K562 (cell line): ENCODE results near the gene PHACTR3. TPM values are rescaled to one million over a fixed set of nuclear protein-coding genes. Genes with fewer than 3 reads are reported as not detected.

Experiments used
- ATAC-seq: fragments of 200-7000 bp; cut with Tn5 transposase; 3 replicates; pipeline ENCODE4 v1.9.1; 2020; ENCODE audit warnings: moderate library complexity
- BruUV-seq: library from RNA; stranded (reverse); fragments of 400-500 nt; replicated peaks from 2 replicates; lab custom pipeline; 2021; lab: Mats Ljungman, UMichigan
- CTCF ChIA-PET: fragments of 300-600 bp; formaldehyde crosslinking; extraction: SDS; loops from one replicate; lab custom pipeline; 2021; ENCODE audit warnings: low intra/inter-chr PET ratio; lab: Yijun Ruan, JAX
- POLR2A ChIA-PET: fragments of 300-600, 350-650 bp; sonication (Branson Sonifier 250); formaldehyde crosslinking; extraction: SDS; loops from one replicate; lab custom pipeline; 2021; ENCODE audit warnings: antibody characterized with exemption, inconsistent platforms; lab: Yijun Ruan, JAX
- DNase-seq, 4 experiments: peaks; one replicate each; pipeline versions ENCODE4 v3.0.0 to v3.0.0-alpha.2; 2011 to 2018; ENCODE audit warnings: low spot score in 3 of 4, mixed read lengths in 3 of 4; ENCODE audit errors: extremely low read depth in 1 of 4
- FAIRE-seq: peaks from 2 replicates; lab custom pipeline; 2011; peaks lifted over from hg19 to GRCh38; lab: Jason Lieb, UNC
- H2AFZ ChIP-seq: 2 replicates; pipeline ENCODE4 v1.6.0; 2011; ENCODE audit warnings: low read depth, low read length, control low read depth, inconsistent platforms
- H3K27ac ChIP-seq: fragments of 200-600 bp; 3 replicates; pipeline ENCODE4 v1.8.0; 2011; ENCODE audit warnings: low read depth, mild to moderate bottlenecking, control low read depth, inconsistent platforms, low read length, moderate library complexity, mixed read lengths; ENCODE audit errors: extremely low read depth
- H3K27me3 ChIP-seq, 2 experiments: fragments of 300-600 bp in 1 of 2; 2 replicates in 1 of 2; 3 replicates in 1 of 2; pipeline versions ENCODE4 v1.6.0 to v1.8.0; 2011; ENCODE audit warnings: inconsistent platforms in 2 of 2, low read length in 2 of 2, mild to moderate bottlenecking in 1 of 2, mixed read lengths in 1 of 2, moderate library complexity in 1 of 2; ENCODE audit not compliant: control insufficient read depth in 2 of 2, insufficient read depth in 2 of 2
- H3K36me3 ChIP-seq: fragments of 300-600 bp; 3 replicates; pipeline ENCODE4 v1.8.0; 2011; ENCODE audit warnings: mild to moderate bottlenecking, low read length, inconsistent platforms; ENCODE audit not compliant: control insufficient read depth, insufficient read depth
- H3K4me1 ChIP-seq, 2 experiments: fragments of 200-600 bp in 1 of 2; replicated peaks in 1 of 2; 2 replicates in 1 of 2; 3 replicates in 1 of 2; pipeline versions ENCODE4 v1.5.1 to v1.8.0; 2011; ENCODE audit warnings: inconsistent platforms in 2 of 2, low read length in 2 of 2, mild to moderate bottlenecking in 1 of 2, mixed read lengths in 1 of 2, moderate library complexity in 1 of 2; ENCODE audit not compliant: control insufficient read depth in 2 of 2, insufficient read depth in 2 of 2
- H3K4me2 ChIP-seq: 2 replicates; pipeline ENCODE4 v1.6.1; 2011; ENCODE audit warnings: low read length, control low read depth, inconsistent platforms, mixed read lengths; ENCODE audit not compliant: insufficient read depth
- H3K4me3 ChIP-seq: fragments of 200-600 bp; sonication (generic), shearing (Covaris generic); 2 replicates; pipeline ENCODE4 v1.5.1; 2016; ENCODE audit warnings: control low read depth, inconsistent platforms
- H3K79me2 ChIP-seq: fragments of 200-600 bp; 3 replicates; pipeline ENCODE4 v1.8.0; 2011; ENCODE audit warnings: low read length, inconsistent platforms; ENCODE audit not compliant: control insufficient read depth, insufficient read depth
- H3K9ac ChIP-seq, 2 experiments: 2 replicates each; pipeline versions ENCODE4 v1.6.0 to v1.6.1; 2011; ENCODE audit warnings: low read depth in 2 of 2, low read length in 2 of 2, control low read depth in 1 of 2, inconsistent platforms in 1 of 2, mild to moderate bottlenecking in 1 of 2, mixed read lengths in 1 of 2; ENCODE audit not compliant: insufficient read depth in 1 of 2
- H3K9me1 ChIP-seq: one replicate; pipeline ENCODE4 v1.6.0; 2011; ENCODE audit warnings: inconsistent platforms, mild to moderate bottlenecking, low read length, moderate library complexity; ENCODE audit not compliant: control insufficient read depth, insufficient read depth
- H3K9me3 ChIP-seq: replicated peaks from 2 replicates; pipeline ENCODE4 v1.5.1; 2011; ENCODE audit warnings: low read depth, low read length, inconsistent platforms; ENCODE audit not compliant: control insufficient read depth, insufficient read depth
- H4K20me1 ChIP-seq: replicated peaks from 2 replicates; pipeline ENCODE4 v1.6.1; 2011; ENCODE audit warnings: low read length, inconsistent platforms, mixed read lengths; ENCODE audit not compliant: control insufficient read depth, insufficient read depth
- BRCA1 ChIP-seq, 2 experiments: fragments of 450-650 bp in 1 of 2; sonication (generic) in 1 of 2; formaldehyde crosslinking in 1 of 2; IDR thresholded peaks; 2 replicates each; pipeline versions ENCODE4 v1.5.0 to v1.6.1; 2017 to 2020; ENCODE audit warnings: mild to moderate bottlenecking in 1 of 2, missing genetic modification reagents in 1 of 2
- CCNT2 ChIP-seq: IDR thresholded peaks from 2 replicates; pipeline ENCODE4 v1.6.1; 2011; ENCODE audit warnings: borderline replicate concordance, low read depth, mild to moderate bottlenecking, moderate library complexity, mixed read lengths, low read length; ENCODE audit not compliant: insufficient read length; ENCODE audit errors: extremely low read depth
- DIDO1 ChIP-seq: fragments of 450-650 bp; IDR thresholded peaks from 2 replicates; pipeline ENCODE4 v1.6.1; 2016; ENCODE audit warnings: low read depth, missing biosample characterization, missing genetic modification characterization
- EP400 ChIP-seq: fragments of 450-650 bp; IDR thresholded peaks from 2 replicates; pipeline ENCODE4 v1.6.1; 2017; ENCODE audit warnings: antibody characterized with exemption, mild to moderate bottlenecking, moderate library complexity
- GATAD2A ChIP-seq: fragments of 450-650 bp; IDR thresholded peaks from 2 replicates; pipeline ENCODE4 v1.6.1; 2017
- GTF2F1 ChIP-seq: IDR thresholded peaks from 2 replicates; pipeline ENCODE4 v1.6.1; 2011; ENCODE audit warnings: low read depth, low read length, improper control_type of control experiment
- TAF1 ChIP-seq: IDR thresholded peaks from 2 replicates; pipeline ENCODE4 v1.6.1; 2011; ENCODE audit warnings: mild to moderate bottlenecking, low read length, moderate library complexity; ENCODE audit not compliant: insufficient read depth, control insufficient read depth, severe bottlenecking; ENCODE audit errors: extremely low read depth
- U2AF2 ChIP-seq: fragments of 200-400 bp; formaldehyde crosslinking; optimal IDR thresholded peaks from 2 replicates; pipeline ENCODE3; 2017; ENCODE audit warnings: low read depth, mild to moderate bottlenecking, low read length
- XRCC3 ChIP-seq: fragments of 450-650 bp; IDR thresholded peaks from 2 replicates; pipeline ENCODE4 v1.6.1; 2017; ENCODE audit warnings: mild to moderate bottlenecking, moderate library complexity
- ZBED1 ChIP-seq: IDR thresholded peaks from 2 replicates; pipeline ENCODE4 v1.6.1; 2014
- ZNF707 ChIP-seq: fragments of 250-450 bp; sonication (Bioruptor Pico); conservative IDR thresholded peaks from 2 replicates; pipeline ENCODE4 v1.8.0; 2022; ENCODE audit warnings: inconsistent platforms, mild to moderate bottlenecking, moderate library complexity
- ZSCAN29 ChIP-seq: fragments of 450-650 bp; IDR thresholded peaks from 2 replicates; pipeline ENCODE4 v1.6.1; 2017
- WGBS: fragments of 100-300 bp; shearing (Covaris generic); methylation state at CpG from one replicate; pipeline ENCODE4 v1.1.6; 2016; ENCODE audit warnings: low coverage, mixed read lengths; ENCODE audit not compliant: insufficient coverage; ENCODE audit errors: missing lambda C conversion rate; 5-methylcytosine and 5-hydroxymethylcytosine counted together
- in situ Hi-C: fragments of 300-500 bp; cut with MboI; formaldehyde crosslinking; loops from 4 replicates; pipeline ENCODE4 v1.15.0; 2018; ENCODE audit warnings: inconsistent platforms, mixed read lengths
- intact Hi-C: fragments of 100-400 bp; cut with micrococcal nuclease; formaldehyde crosslinking; loops from 2 replicates; pipeline ENCODE4 v1.14.2; 2022
- polyA plus RNA-seq, 8 experiments: library from polyadenylated mRNA; depleted of rRNA in 4 of 8; stranded (reverse) in 5 of 8; unstranded in 3 of 8; fragments of >200 nt; fragmentation: Nextera tagmentation in 2 of 8; fragmentation: Illumina TruSeq in 1 of 8; extraction: Ambion mirVana in 2 of 8; extraction: Trizol in 1 of 8; gene quantifications; 2 replicates each; pipeline versions ENCODE4 v1.2.1 to v1.2.3, GENCODE V29; 2011 to 2014; ENCODE audit warnings: inconsistent platforms in 1 of 8, missing spikeins in 1 of 8
- total RNA-seq, 7 experiments: library from RNA; depleted of rRNA in 6 of 7; stranded (reverse); fragments of >200 nt in 6 of 7; fragmentation: Illumina TruSeq in 2 of 7; extraction: Trizol in 2 of 7; gene quantifications; 2 replicates each; pipeline versions ENCODE4 v1.2.1 to v1.2.3, GENCODE V29; 2011 to 2021; ENCODE audit warnings: low replicate concordance in 1 of 7
- TF ChIP-seq, protein P1 (sequence below), 2 experiments: IDR thresholded peaks in 1 of 2; conservative IDR thresholded peaks in 1 of 2; 2 replicates each; pipeline ENCODE4 v1.6.1; 2016; ENCODE audit warnings: low read depth in 2 of 2, mild to moderate bottlenecking in 1 of 2, missing compliant biosample characterization in 1 of 2, missing genetic modification characterization in 1 of 2, moderate library complexity in 1 of 2

The PHACTR3 gene
- total and polyA plus RNA-seq, 9 of the 15 experiments (the other 6 are each of a cell fraction or from before 2014, with no cell fraction given), result not detected

DNA sequence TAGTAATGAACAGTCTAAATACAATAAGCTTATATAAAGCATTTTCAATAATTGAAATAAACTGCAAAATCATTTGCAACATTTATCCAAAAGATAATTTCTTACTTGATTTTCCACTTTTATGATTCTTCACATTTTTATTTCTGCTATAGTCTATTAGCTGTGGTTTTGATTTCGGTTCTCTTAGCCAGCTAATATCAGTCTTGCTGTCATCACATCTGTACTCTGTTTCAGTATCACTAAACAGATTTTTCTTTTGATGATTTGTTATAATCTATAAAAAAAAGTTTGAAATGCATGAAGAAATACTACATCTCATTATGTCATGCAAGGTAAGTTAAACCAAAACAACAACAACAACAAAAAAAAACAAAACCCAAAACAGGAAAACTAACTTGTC, 275.9 kb downstream of the PHACTR3 start:
- ATAC-seq, result no peak
- Histone ChIP-seq H3K27me3 (no peaks in the 10 kb centered on the region), H3K9me3 (no peaks in the 10 kb centered on the region), H2AFZ (no peak overlapping the region), H3K4me3 (no peak overlapping the region), H3K9ac (no peak overlapping the region), H3K4me2 (no peak overlapping the region), H3K9me1 (no peaks in the 10 kb centered on the region), H4K20me1 (no peaks in the 10 kb centered on the region), H3K4me1 (no peaks in the 10 kb centered on the region), H3K27ac (no peak overlapping the region), H3K79me2 (no peaks in the 10 kb centered on the region), H3K36me3 (no peaks in the 10 kb centered on the region)
- no peak for FAIRE-seq
- in situ Hi-C loops, result no loop called here
- ChIA-PET POLR2A (no interaction called here), CTCF (no interaction called here)
- 0% methylated on average over 1 of the region's 1 CpG for WGBS
- intact Hi-C loops, result no loop called here
- no TSS peak for BruUV-seq
- TF ChIP-seq U2AF2 (no peak), ZSCAN29 (no peak)
- no peak for DNase-seq

DNA sequence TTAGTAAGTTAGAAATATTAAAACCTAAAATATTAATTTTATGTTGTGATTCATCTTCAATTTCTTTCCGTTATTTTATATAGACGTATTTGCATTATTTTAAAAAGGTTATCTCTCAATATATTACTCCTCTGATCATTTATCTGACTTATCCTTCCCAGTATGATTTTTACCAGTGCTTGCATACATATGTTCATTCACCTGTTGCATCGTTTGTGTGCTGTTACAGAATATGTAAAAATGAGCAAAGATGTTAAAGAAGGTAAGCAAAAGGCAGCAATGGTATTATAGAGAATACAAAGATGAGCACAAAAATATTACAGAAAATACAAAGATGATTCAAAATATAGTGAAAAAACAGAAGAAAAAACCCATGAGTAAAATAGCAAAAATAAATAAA, 280.2 kb downstream of the PHACTR3 start:
- H3K4me2 ChIP-seq, result no peak overlapping the region
- POLR2A ChIA-PET, result no interaction called here
- H4K20me1 ChIP-seq, result no peaks in the 10 kb centered on the region
- H3K9me1 ChIP-seq, result no peaks in the 10 kb centered on the region
- H3K79me2 ChIP-seq, result no peaks in the 10 kb centered on the region
- intact Hi-C loops, result no loop called here
- CTCF ChIA-PET, result no interaction called here
- H3K4me1 ChIP-seq, result no peaks in the 10 kb centered on the region
- FAIRE-seq (no peak), DNase-seq (no peak), ATAC-seq (no peak)
- in situ Hi-C loops, result no loop called here
- no peak overlapping the region for H3K27ac ChIP-seq
- 1% methylated on average over 3 of the region's 3 CpGs for WGBS
- BruUV-seq, result no TSS peak
- TF ChIP-seq ZBED1 (no peak), TAF1 (no peak), DIDO1 (tag) (no peak), GTF2F1 (no peak), XRCC3 (no peak), BRCA1 (IDR thresholded peaks at IDR 0.05) (no peak), BRCA1 (CRISPR knock-in tag; IDR thresholded peaks at IDR 0.05) (no peak), GATAD2A (no peak), EP400 (no peak), ZNF707 (CRISPR knock-in tag) (no peak), CCNT2 (no peak)
- TF ChIP-seq, protein P1, sequence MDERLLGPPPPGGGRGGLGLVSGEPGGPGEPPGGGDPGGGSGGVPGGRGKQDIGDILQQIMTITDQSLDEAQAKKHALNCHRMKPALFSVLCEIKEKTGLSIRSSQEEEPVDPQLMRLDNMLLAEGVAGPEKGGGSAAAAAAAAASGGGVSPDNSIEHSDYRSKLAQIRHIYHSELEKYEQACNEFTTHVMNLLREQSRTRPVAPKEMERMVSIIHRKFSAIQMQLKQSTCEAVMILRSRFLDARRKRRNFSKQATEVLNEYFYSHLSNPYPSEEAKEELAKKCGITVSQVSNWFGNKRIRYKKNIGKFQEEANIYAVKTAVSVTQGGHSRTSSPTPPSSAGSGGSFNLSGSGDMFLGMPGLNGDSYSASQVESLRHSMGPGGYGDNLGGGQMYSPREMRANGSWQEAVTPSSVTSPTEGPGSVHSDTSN (CRISPR knock-in tag; IDR thresholded peaks at IDR 0.05; ENCODE audit: low read depth), result no peak
- TF ChIP-seq, protein P1 (tag; conservative IDR thresholded peaks at IDR 0.05; ENCODE audit: low read depth), result no peak
- H3K36me3 ChIP-seq, result no peaks in the 10 kb centered on the region
- H3K4me3 ChIP-seq, result no peak overlapping the region
- no peak overlapping the region for H2AFZ ChIP-seq
- no peak overlapping the region for H3K9ac ChIP-seq
- H3K9me3 ChIP-seq, result no peaks in the 10 kb centered on the region
- no peaks in the 10 kb centered on the region for H3K27me3 ChIP-seq
